GM13976 (cell line): ENCODE results near the gene ZGRF1.
"Not testable (repeated sequence)": the region's sequence is repeated elsewhere in the genome, so short reads cannot be mapped to it uniquely, and the experiment has no call there.

Experiments used
- DNase-seq: peaks from one replicate; pipeline ENCODE4 v3.0.0; 2012; ENCODE audit warnings: low spot score
- CTCF ChIP-seq: IDR thresholded peaks from 2 replicates; pipeline ENCODE4 v1.5.1; 2012; ENCODE audit warnings: borderline replicate concordance, mild to moderate bottlenecking; ENCODE audit not compliant: insufficient read depth; ENCODE audit errors: extremely low read depth, missing control alignments, control extremely low read depth
- in situ Hi-C: fragments of 300-500 bp; cut with MboI; formaldehyde crosslinking; loops from one replicate; pipeline ENCODE4 v1.12.0; 2022; ENCODE audit warnings: low sequenced_read_pairs, mixed read lengths, inconsistent platforms; ENCODE audit not compliant: unreplicated experiment

ZGRF1 gene

GRCh38 chr4:112502871-112503270 is 133.8 kb downstream of the ZGRF1 start:
- in situ Hi-C loops, result no loop called here
- no peak for TF ChIP-seq CTCF
- DNase-seq, result no peak

GRCh38 chr4:112492321-112492720 is 144.4 kb downstream of the ZGRF1 start:
- no peak for TF ChIP-seq CTCF
- in situ Hi-C loops, result no loop called here

GRCh38 chr4:112490808-112491207 is 145.9 kb downstream of the ZGRF1 start:
- DNase-seq, in situ Hi-C loops: not testable (repeated sequence)

More at GRCh38 chr4:112492321-112492720, 144.4 kb downstream of the ZGRF1 start:
- no peak for DNase-seq
